ENCODE results near the gene FMO4.
"Not testable (repeated sequence)": the region's sequence is repeated elsewhere in the genome, so short reads cannot be mapped to it uniquely, and the experiment has no call there.

The FMO4 gene

GRCh38 chr1:171335964-171336363 is 22.0 kb downstream of the FMO4 start:
- no peak for DNase-seq

- not testable (repeated sequence) for DNase-seq
Measured at GRCh38 chr1:171339345-171339744, 25.4 kb downstream of the FMO4 start.

DNA sequence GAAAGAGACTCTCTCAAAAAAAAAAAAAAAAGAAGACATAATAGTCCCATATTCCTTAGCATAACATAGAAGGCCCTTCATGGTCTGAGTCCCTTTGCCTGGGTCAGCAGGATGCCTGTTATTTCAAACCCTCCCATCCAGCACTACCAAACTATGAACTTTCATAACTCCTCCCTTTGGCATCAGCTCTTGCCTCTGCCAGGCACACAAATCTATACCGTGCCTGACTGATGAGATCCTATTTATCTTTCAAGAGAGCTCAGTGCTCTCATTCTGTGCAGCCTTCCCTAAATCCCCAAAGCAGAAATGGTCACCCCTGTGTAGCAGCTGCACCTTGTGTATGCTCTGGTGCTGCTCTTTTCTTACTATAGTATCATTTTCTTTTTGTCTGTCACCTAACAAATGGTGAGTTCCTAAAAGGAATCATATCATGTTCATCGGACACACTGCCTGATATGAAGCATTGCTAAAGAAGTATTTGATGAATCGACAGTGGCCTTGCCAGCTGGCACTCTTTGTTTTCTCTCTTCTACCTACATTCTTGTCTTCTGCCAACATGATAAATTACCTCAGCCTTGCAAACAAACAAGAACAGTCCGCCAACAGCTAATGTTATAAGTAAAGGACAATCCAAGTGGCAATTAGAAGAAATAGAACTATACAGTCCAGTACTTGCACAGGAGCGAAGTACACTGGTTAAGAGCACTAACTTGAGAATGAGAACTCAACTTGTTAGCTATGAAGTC is 29.9 kb downstream of the FMO4 start:
- no peak for DNase-seq

- DNase-seq, result no peak
Measured at GRCh38 chr1:171344473-171344820, 30.5 kb downstream of the FMO4 start.

DNA sequence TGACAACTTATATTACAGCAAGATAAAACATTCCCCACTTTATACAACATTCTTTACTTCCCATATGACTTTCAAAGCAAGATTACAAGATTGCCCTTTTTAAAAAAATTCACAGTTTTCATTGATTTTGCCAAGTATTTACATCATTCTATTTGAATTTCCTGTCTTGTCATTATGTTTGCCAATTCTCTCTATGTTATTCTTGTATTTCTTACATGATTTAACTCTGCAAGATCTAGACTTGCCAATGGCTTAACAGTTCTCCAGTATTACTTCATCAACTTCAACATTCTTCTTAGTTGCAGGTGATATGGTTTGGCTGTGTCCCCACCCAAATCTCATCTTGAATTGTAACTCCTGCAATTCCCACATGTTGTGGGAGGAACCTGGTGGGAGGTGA is 31.6 kb downstream of the FMO4 start:
- no peak for DNase-seq

DNA sequence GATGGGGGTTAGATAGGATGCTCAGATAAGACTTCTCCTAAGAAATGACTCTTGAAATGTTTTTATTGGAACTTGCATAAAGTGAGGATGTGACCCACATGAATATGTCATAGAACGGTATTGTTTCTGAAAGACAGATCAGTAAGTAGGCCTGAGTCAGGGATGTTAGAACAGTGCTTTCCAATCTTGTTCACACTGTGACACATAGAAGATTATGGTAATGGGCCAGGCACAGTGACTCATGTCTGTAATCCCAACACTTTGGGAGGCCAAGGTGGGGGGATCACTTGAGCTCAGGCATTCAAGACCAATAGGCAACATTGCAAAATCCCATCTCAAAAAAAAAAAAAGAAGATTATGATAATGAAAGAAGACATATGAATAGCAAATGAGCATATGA is 32.9 kb downstream of the FMO4 start:
- DNase-seq, result no peak

DNA sequence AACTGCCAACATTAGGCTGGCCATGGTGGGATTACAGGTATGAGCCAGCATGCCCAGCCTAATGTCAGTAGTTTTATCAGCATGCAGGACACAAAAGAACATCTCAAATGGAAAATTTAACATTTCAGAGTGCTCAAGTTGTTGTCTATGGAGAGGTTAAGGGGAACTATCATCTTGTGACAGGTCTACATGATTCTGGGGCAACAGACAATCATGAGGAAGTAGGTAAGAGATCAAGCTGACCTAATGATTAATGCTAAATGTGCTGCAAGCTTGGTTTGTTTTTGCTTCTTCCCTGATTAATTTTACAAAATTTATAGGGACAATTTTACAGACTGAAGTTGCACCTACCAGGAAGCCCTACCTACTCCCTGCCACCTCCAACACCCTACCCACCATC is 36.6 kb downstream of the FMO4 start:
- no peak for DNase-seq

GRCh38 chr1:171351961-171352360 is 38.0 kb downstream of the FMO4 start:
- no peak for DNase-seq

- no peak for DNase-seq
Measured at GRCh38 chr1:171352554-171352953, 38.6 kb downstream of the FMO4 start.

DNA sequence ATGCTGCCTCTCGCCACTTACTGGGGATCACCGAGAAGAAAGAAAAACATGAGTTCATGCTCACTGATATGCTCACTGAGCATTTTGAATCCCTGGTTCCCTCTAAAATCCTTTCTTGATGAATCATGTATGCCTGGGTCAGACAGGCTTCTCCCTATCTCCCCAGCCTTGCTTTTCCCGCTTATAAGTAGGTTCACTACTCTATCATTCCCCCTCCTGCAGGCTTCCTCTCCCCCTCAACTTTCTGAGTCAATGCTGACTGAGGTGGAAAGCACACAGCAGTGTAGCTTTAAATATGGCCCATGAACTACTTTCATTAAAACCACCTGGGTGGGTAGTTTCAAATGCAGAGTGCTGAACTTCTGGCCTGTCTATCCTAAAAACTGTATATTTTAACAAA is 41.7 kb downstream of the FMO4 start:
- DNase-seq, result no peak

DNA sequence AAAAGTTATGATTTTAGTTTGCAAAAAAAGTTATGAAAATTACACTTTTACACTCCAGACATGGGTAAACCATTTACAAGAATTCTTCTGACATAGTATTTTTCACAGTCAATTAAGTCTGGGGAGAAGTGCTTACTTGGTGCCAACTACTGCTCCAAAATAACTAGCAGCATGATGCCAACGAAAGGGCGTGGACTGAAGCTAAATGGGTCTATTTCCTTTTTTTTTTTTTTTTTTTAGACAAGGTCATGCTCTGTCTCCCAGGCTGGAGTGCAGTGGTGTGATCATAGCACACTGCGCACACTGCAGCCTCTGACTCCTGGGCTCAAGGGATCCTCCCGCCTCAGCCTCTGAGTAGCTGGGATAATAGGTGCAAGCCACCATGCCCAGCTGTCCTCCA is 43.2 kb downstream of the FMO4 start:
- no peak for DNase-seq

DNA sequence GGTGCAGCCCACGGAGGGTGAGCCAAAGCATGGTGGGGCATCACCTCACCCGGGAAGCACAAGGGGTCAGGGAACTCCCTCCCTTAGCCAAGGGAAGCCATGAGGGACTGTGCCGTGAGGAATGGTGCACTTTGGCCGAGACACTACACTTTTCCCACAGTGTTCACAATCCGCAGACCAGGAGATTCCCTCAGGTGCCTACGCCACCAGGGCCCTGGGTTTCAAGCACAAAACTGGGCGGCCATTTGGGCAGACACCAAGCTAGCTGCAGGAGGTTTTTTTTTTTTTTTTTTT is 45.3 kb downstream of the FMO4 start:
- DNase-seq, result not testable (repeated sequence)

- not testable (repeated sequence) for DNase-seq
Measured at GRCh38 chr1:171359731-171360527, 45.9 kb downstream of the FMO4 start.

- DNase-seq, result no peak
Measured at GRCh38 chr1:171366085-171366484, 52.1 kb downstream of the FMO4 start.

GRCh38 chr1:171366816-171367215 is 52.8 kb downstream of the FMO4 start:
- no peak for DNase-seq

GRCh38 chr1:171367436-171367835 is 53.5 kb downstream of the FMO4 start:
- no peak for DNase-seq

DNA sequence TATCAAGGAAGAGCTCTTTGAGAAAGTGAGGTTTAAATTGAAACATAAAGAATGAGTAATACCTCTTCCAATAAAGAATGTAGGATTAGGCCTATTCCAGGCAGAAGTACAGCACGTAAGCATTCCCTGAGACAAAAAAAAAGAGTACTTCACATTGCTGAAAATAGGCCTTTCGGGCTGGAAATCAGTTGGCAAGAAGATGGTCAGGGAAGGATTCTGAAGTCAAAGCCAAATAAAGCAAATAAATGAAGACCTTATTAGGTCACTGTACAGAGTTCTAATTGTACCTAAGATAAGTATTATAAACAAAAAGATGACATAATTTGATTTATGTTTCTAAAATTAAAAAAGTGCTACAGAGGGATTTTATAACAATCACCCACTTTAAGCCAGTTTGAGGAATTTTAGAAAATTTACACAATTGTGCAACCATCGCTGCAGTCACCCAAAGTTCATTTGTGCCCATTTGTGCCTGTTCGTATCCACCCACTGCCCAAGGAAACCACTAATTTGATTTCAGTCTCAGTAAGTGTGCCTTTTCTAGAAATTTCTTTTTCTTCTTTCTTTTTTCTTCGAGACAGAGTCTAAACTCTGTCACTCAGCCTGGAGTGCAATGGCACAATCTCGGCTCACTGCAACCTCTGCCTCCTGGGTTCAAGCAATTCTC is 58.6 kb downstream of the FMO4 start:
- no peak for DNase-seq

DNA sequence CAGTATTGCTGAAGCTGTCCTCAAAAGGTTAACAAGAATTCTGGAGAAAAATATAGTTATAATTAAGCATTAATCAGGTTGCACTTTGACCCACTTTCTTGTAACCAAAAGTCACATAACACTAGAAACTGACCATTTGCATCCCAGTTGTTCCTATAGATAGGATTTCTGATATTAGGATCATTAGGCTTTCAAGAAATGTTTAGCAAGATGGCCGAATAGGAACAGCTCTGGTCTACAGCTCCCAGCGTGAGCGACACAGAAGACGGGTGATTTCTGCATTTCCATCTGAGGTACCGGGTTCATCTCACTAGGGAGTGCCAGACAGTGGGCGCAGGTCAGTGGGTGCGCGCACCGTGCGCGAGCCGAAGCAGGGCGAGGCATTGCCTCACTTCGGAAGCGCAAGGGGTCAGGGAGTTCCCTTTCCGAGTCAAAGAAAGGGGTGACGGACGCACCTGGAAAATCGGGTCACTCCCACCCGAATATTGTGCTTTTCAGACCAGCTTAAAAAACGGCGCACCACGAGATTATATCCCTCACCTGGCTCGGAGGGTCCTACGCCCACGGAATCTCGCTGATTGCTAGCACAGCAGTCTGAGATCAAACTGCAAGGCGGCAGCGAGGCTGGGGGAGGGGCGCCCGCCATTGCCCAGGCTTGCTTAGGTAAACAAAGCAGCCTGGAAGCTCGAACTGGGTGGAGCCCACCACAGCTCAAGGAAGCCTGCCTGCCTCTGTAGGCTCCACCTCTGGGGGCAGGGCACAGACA is 59.6 kb downstream of the FMO4 start:
- not testable (repeated sequence) for DNase-seq

- no peak for DNase-seq
Measured at GRCh38 chr1:171379846-171380245, 65.9 kb downstream of the FMO4 start.

GRCh38 chr1:171381866-171382210 is 67.9 kb downstream of the FMO4 start:
- DNase-seq, result no peak

DNA sequence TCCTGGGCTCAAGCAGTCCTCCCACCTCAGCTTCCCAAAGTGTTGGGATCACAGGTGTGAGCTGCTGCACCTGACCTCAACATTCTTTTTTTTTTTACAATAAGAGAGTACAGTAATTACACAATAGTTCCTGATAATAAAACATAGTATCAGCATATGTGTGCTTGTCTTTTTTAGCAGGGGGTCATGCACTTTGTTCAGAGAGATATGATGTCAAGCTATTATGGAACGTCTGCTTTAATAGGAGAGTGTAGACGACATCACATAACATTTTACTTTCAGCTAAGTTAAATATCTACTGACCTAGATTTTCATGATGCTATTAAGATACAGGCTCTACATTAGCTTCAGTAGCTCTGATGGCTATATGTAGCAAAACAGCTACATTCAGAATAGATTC is 70.5 kb downstream of the FMO4 start:
- no peak for DNase-seq

GRCh38 chr1:171389171-171389570 is 75.2 kb downstream of the FMO4 start:
- no peak for DNase-seq

- DNase-seq, result not testable (repeated sequence)
Measured at GRCh38 chr1:171390740-171391139, 76.8 kb downstream of the FMO4 start.
